NCI-H446 treated with DMSO at 0.1 percent for 48 hours (cell line): Measurements from ENCODE around the gene AKAP14.
"Not testable (repeated sequence)": the region's sequence is repeated elsewhere in the genome, so short reads cannot be mapped to it uniquely, and the experiment has no call there.

Experiments
- DNase-seq: peaks from one replicate; lab custom pipeline; 2025; lab: John Stamatoyannopoulos, UW

Gene AKAP14

GRCh38 chrX:119895843-119896326, at the start of gene AKAP14:
Gene AKAP14, plus strand, starts transcription at chrX:119895893. Its CDS starts 7,331 bp downstream, at chrX:119903224.
- DNase-seq = no peak

- peak; percentile 96 for DNase-seq
Measured at GRCh38 chrX:119852382-119853353, 43.0 kb upstream of the AKAP14 start, which contains the start of gene UPF3B. Gene UPF3B, minus strand, starts transcription at chrX:119852963. Its CDS starts 35 bp downstream, at chrX:119852928.

GRCh38 chrX:119853444-119853843, 42.2 kb upstream of the AKAP14 start:
- no peak for DNase-seq

- no peak for DNase-seq
Measured at GRCh38 chrX:119870626-119871131, 25.0 kb upstream of the AKAP14 start.

- DNase-seq = no peak
Measured at GRCh38 chrX:119871245-119871598, 24.5 kb upstream of the AKAP14 start.

- DNase-seq = peak; percentile 71
Measured at GRCh38 chrX:119871599-119872395, 23.9 kb upstream of the AKAP14 start, which contains the start of the genes NDUFA1 and RNF113A. Gene NDUFA1, plus strand, starts transcription at chrX:119871832. Its CDS starts 80 bp downstream, at chrX:119871912. Gene RNF113A, minus strand, starts transcription at chrX:119871733. Its CDS starts 120 bp downstream, at chrX:119871613.

- no peak for DNase-seq
Measured at GRCh38 chrX:119878740-119879139, 17.0 kb upstream of the AKAP14 start.

GRCh38 chrX:119880076-119880475, 15.6 kb upstream of the AKAP14 start:
- no peak for DNase-seq

GRCh38 chrX:119880552-119881437, 14.9 kb upstream of the AKAP14 start:
- DNase-seq = no peak

GRCh38 chrX:119885554-119886428, 9.9 kb upstream of the AKAP14 start:
- no peak for DNase-seq

GRCh38 chrX:119887721-119888425, 7.8 kb upstream of the AKAP14 start:
- no peak for DNase-seq

GRCh38 chrX:119890626-119891025, 5.1 kb upstream of the AKAP14 start:
- DNase-seq = not testable (repeated sequence)

- not testable (repeated sequence) for DNase-seq
Measured at GRCh38 chrX:119891961-119892692, 3.6 kb upstream of the AKAP14 start.

- no peak for DNase-seq
Measured at GRCh38 chrX:119899125-119899524, 3.4 kb downstream of the AKAP14 start.

- no peak for DNase-seq
Measured at GRCh38 chrX:119900976-119901375, 5.3 kb downstream of the AKAP14 start.

GRCh38 chrX:119916310-119916709, 20.6 kb downstream of the AKAP14 start:
- DNase-seq = no peak

- no peak for DNase-seq
Measured at GRCh38 chrX:119917877-119918276, 22.2 kb downstream of the AKAP14 start.

- DNase-seq = no peak
Measured at GRCh38 chrX:119919835-119920585, 24.3 kb downstream of the AKAP14 start.
